ENCODE results near the gene ZNF827.

Gene ZNF827

DNA sequence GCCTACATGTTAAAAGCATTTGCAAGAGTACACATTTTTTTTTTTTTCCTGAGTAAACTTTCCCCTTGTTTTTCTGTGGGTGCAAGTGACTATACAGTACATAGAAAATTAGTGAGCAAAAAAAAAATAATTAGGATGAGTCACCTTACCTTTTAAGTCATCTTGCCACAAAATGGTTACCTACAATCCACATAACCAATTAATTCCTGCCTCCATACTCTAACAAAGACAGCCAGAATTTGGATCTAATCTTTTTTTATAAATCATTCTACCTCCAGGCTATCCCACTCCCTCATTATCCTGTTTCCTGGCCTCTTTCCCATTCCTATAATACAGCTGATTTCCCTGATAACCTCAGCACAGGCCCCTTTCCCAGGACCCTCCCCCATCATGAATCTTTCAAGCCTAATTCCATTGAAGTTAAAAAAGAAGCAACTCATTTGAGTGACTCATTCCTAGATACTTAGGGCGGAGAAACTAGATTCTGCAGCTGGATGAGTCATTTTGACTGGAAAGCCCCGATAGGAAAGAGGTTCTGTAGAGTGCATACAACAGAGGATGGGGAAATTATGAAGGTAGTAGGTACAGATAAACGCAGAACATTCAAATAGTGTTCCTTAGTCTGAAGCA lies 130.5 kb downstream of the ZNF827 start:
- DNase-seq (ENCODE audit: low spot score): peak; percentile 75
- no peaks in the 10 kb centered on the region; the same call in 1 of the 2 replicates for H3K36me3 ChIP-seq (ENCODE audit: low read depth)

DNA sequence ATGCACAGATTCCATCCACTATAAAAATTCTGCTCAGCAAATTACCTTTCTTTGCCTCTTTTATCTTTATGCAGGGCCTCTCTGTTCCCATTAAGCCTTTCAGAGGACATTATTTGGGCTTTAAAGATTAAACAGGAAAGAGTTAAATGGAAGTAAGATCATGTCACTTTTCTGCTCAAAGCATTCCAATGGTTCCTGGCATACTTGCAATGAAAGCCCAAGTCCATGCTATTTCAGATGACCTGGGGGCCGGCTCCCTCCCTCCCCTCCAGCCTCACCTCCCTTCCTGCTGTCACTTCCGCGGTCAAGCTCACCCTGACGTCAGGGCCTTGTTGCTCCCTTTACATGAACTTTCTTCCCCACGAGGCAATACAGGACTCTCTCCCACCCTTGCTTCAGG lies 133.1 kb downstream of the ZNF827 start:
- Histone ChIP-seq H3K27ac (ENCODE audit: poor library complexity, severe bottlenecking) (peak overlapping the region; percentile 71), H3K36me3 (ENCODE audit: low read depth) (no peaks in the 10 kb centered on the region; the same call in 1 of the 2 replicates), H3K27me3 (ENCODE audit: insufficient read depth, poor library complexity, severe bottlenecking) (no peaks in the 10 kb centered on the region), H3K9me3 (ENCODE audit: severe bottlenecking) (no peaks in the 10 kb centered on the region), H3K4me3 (ENCODE audit: severe bottlenecking) (no peak overlapping the region), H3K4me1 (ENCODE audit: insufficient read depth, poor library complexity, severe bottlenecking) (peaks cover 45% of the 10 kb centered on the region)
- ATAC-seq (ENCODE audit: low read depth) (no peak), DNase-seq (ENCODE audit: low spot score) (no peak)
- no peak for TF ChIP-seq CTCF (IDR thresholded peaks at IDR 0.05; ENCODE audit: poor library complexity, severe bottlenecking)

More for the DNA sequence above, 130.5 kb downstream of the ZNF827 start:
- peak overlapping the region; percentile 79 for H3K27ac ChIP-seq (ENCODE audit: poor library complexity, severe bottlenecking)
- H3K4me3 ChIP-seq (ENCODE audit: severe bottlenecking): no peak overlapping the region
- TF ChIP-seq CTCF (IDR thresholded peaks at IDR 0.05; ENCODE audit: poor library complexity, severe bottlenecking): no peak
- peaks cover 54% of the 10 kb centered on the region for H3K4me1 ChIP-seq (ENCODE audit: insufficient read depth, poor library complexity, severe bottlenecking)
- ATAC-seq (ENCODE audit: low read depth): peak; percentile 78
- H3K9me3 ChIP-seq (ENCODE audit: severe bottlenecking): no peaks in the 10 kb centered on the region
- no peaks in the 10 kb centered on the region for H3K27me3 ChIP-seq (ENCODE audit: insufficient read depth, poor library complexity, severe bottlenecking)

DNA sequence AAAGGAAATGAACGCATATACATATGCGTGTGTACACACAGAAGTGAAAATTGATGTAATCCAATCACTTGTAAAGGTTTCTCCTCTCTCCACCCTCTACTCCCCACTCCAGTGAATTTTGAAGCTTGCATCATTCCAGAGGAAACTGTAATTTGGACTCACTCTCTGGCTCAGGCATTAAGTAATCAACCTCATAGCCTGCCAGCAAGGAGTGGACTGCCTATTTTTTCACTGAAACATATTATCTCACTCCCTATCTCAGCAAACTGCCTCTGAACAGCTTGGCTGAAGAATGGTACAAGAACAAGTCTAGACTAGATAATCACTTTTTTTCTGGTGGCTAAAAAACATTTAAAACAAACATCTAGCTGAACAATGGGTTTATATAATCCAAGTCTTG lies 134.5 kb downstream of the ZNF827 start:
- ATAC-seq (ENCODE audit: low read depth) (peak; percentile 74), DNase-seq (ENCODE audit: low spot score) (no peak)
- H3K27me3 ChIP-seq (ENCODE audit: insufficient read depth, poor library complexity, severe bottlenecking): no peaks in the 10 kb centered on the region
- no peak for TF ChIP-seq CTCF (IDR thresholded peaks at IDR 0.05; ENCODE audit: poor library complexity, severe bottlenecking)
- H3K4me1 ChIP-seq (ENCODE audit: insufficient read depth, poor library complexity, severe bottlenecking): peaks cover 41% of the 10 kb centered on the region
- H3K27ac ChIP-seq (ENCODE audit: poor library complexity, severe bottlenecking): peak overlapping the region; percentile 71
- H3K9me3 ChIP-seq (ENCODE audit: severe bottlenecking): no peaks in the 10 kb centered on the region
- H3K4me3 ChIP-seq (ENCODE audit: severe bottlenecking): no peak overlapping the region
- H3K36me3 ChIP-seq (ENCODE audit: low read depth): no peaks in the 10 kb centered on the region; the same call in 1 of the 2 replicates

DNA sequence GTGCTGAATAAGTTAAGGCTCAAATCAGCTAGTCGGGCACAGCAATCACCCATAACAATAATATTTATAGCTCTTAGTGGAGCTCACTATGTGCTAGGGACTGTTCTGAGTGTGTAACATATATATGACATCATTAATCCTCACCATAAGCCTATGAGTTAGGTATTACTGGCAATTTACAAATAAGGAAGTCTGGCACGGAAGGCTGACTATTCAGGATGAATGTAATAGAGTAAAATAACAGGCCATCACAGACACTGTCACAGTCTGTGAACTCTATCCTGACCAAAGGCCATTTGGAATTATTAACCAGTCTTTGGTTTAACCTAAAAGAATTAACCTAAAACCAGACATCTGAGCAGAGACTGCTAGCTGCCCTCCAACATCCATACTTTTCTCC lies 139.4 kb downstream of the ZNF827 start:
- H3K4me1 ChIP-seq (ENCODE audit: insufficient read depth, poor library complexity, severe bottlenecking): peaks cover 19% of the 10 kb centered on the region
- no peaks in the 10 kb centered on the region for H3K9me3 ChIP-seq (ENCODE audit: severe bottlenecking)
- DNase-seq (ENCODE audit: low spot score) (no peak), ATAC-seq (ENCODE audit: low read depth) (no peak)
- H3K27me3 ChIP-seq (ENCODE audit: insufficient read depth, poor library complexity, severe bottlenecking): no peaks in the 10 kb centered on the region
- no peak overlapping the region for H3K4me3 ChIP-seq (ENCODE audit: severe bottlenecking)
- no peak for TF ChIP-seq CTCF (IDR thresholded peaks at IDR 0.05; ENCODE audit: poor library complexity, severe bottlenecking)
- H3K27ac ChIP-seq (ENCODE audit: poor library complexity, severe bottlenecking): no peak overlapping the region
- no peaks in the 10 kb centered on the region for H3K36me3 ChIP-seq (ENCODE audit: low read depth)

DNA sequence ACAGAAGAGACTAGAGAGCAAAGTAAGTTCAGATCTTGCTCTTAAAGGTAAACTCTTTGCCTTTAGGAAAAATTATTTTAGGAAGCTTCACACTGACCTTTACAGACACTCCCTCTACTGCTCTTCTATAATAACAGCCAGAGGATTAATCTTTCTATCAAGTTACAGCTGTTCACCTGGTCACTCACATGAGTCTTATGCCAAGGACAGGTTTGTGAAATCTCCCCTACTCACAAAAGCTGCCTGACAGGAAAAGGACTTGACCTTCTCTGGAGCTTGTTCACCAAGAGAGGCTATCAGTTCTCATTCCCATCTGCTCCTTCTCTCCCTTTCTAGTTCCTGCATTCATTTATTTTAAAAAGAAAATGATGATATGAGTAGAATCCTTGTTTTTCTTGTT lies 141.3 kb downstream of the ZNF827 start:
- H3K4me1 ChIP-seq (ENCODE audit: insufficient read depth, poor library complexity, severe bottlenecking): peaks cover 12% of the 10 kb centered on the region
- H3K27ac ChIP-seq (ENCODE audit: poor library complexity, severe bottlenecking): no peak overlapping the region
- no peak for DNase-seq (ENCODE audit: low spot score)
- no peak overlapping the region for H3K4me3 ChIP-seq (ENCODE audit: severe bottlenecking)
- H3K36me3 ChIP-seq (ENCODE audit: low read depth): no peaks in the 10 kb centered on the region
- no peaks in the 10 kb centered on the region for H3K9me3 ChIP-seq (ENCODE audit: severe bottlenecking)
- peak; percentile 31; the same call in 1 of the 3 replicates for ATAC-seq (ENCODE audit: low read depth)
- TF ChIP-seq CTCF (IDR thresholded peaks at IDR 0.05; ENCODE audit: poor library complexity, severe bottlenecking): no peak
- no peaks in the 10 kb centered on the region for H3K27me3 ChIP-seq (ENCODE audit: insufficient read depth, poor library complexity, severe bottlenecking)

Measured in RWPE2 (cell line).